Measurements from ENCODE around the gene GPBAR1. TPM values are rescaled to one million over a fixed set of nuclear protein-coding genes. Genes with fewer than 3 reads are reported as not detected.

Gene GPBAR1
- total RNA-seq, 4 donors from 2014 or later, result 3.3 to 7.0 (median 3.9) TPM

DNA sequence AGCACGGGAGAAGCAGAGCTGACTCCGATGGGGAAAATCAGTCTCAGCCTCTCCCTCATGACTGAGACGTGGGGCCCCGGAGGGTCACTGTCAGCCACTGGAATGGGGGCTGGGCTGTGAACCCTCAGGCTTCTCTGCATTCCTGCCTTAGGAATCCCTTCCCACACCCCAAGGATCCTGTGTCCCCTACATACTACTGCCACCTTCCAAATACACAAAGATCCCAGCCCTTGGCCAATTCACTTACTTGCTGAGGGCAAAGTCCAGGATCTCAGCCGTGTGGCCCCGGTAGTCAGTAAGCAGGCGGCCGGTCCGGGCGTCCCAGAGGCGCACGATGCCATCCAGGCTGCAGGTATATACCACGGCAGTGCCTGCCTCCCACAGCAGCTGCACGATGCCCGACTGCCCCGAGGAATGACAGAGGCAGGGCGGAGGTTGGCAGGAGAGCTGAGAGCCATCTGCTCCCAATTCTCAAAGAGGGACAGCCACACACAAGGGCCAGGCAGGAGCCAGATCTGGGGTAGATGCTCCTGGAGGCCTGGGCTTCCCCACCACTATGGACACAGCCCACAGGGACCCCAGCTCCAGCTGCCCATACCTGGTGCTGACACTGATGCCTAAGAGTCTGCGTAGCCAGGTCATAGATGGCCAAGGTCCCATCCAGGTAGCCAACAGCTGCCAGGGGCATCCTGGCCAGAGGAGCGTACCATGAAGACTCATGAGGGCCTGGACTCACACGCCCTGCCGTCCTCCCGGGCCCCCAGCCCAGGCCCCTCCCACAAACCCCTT, 4.2 kb downstream of the GPBAR1 start:
- DNase-seq, result peak in 2 of 3 donors; percentile 82 to 83
- peak in 1 of 2 donors; percentile 28 for TF ChIP-seq POLR2A (IDR thresholded peaks at IDR 0.05)
- TF ChIP-seq, protein P1, sequence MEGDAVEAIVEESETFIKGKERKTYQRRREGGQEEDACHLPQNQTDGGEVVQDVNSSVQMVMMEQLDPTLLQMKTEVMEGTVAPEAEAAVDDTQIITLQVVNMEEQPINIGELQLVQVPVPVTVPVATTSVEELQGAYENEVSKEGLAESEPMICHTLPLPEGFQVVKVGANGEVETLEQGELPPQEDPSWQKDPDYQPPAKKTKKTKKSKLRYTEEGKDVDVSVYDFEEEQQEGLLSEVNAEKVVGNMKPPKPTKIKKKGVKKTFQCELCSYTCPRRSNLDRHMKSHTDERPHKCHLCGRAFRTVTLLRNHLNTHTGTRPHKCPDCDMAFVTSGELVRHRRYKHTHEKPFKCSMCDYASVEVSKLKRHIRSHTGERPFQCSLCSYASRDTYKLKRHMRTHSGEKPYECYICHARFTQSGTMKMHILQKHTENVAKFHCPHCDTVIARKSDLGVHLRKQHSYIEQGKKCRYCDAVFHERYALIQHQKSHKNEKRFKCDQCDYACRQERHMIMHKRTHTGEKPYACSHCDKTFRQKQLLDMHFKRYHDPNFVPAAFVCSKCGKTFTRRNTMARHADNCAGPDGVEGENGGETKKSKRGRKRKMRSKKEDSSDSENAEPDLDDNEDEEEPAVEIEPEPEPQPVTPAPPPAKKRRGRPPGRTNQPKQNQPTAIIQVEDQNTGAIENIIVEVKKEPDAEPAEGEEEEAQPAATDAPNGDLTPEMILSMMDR (IDR thresholded peaks at IDR 0.05), result no peak
- peaks cover 4 to 69% (median 8%) of the 10 kb centered on the region in 4 donors for H3K4me1 ChIP-seq
- H3K36me3 ChIP-seq, result peaks cover 0 to 42% (median 0%) of the 10 kb centered on the region in 3 donors
- H3K27me3 ChIP-seq, result no peaks in the 10 kb centered on the region
- H3K4me3 ChIP-seq, result peak overlapping the region in 1 of 4 donors; percentile 11
- H3K9me3 ChIP-seq, result no peaks in the 10 kb centered on the region
- H3K27ac ChIP-seq, result peak overlapping the region in 3 of 4 donors; percentile 79 to 87 (median 85)

DNA sequence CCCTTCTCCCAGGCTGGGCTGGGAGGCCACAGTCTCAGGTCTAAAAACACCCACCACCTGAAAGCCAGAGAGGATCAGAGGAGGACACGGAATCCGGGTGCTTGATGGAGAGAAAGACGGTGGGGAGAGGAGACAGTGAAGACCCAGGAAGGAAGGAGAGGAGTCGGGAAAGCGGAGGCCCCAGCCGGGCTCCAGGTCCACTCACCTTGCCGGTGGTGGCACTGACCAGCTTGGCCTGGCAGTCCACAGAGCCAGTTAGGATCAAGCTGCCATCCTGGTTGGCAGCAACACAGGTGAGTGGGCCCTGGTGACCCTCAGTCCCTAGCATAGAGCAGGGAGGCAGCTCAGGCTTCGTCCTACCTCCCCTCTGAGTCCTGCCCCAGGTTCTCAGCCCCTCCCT, 4.8 kb downstream of the GPBAR1 start:
- Histone ChIP-seq H3K9me3 (no peaks in the 10 kb centered on the region), H3K36me3 (peaks cover 0 to 42% (median 0%) of the 10 kb centered on the region in 3 donors), H3K27ac (peak overlapping the region in 1 of 4 donors; percentile 87), H3K4me1 (peaks cover 4 to 63% (median 8%) of the 10 kb centered on the region in 4 donors), H3K4me3 (no peak overlapping the region), H3K27me3 (no peaks in the 10 kb centered on the region)
- DNase-seq, result no peak
- TF ChIP-seq, protein P1 (IDR thresholded peaks at IDR 0.05), result no peak
- TF ChIP-seq POLR2A (IDR thresholded peaks at IDR 0.05), result no peak

DNA sequence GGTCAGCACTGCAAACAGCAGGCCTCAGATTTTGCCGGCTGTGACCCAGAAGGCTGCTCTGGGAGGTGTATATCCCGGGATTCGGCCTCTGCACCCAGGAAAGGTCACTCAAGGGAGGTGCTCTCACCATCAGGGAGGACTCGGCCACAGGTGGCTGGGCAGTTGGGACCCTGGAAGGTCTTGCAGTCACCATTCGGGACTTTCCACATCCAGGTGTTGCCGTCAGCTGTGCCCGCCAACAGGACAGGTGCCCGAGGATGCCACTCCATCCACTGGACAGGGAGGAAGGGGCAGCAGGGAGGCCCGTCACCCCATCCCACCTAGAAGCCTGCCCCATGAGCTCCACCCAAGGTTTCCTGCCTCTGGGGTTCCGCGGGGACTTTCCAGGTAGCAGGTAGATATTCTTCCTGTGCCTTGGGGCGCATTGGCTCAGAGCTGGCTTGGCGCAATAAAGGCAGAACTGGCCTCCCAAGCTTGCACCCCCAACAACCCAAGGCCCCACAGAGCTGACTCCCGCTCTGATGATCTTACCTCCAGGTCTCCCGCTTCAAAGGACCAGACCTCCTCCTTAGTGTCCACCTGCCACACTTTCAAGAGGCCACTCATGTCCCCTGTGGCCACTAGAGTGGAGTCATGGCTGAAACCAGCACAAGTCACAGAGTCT, 5.6 kb downstream of the GPBAR1 start:
- Histone ChIP-seq H3K4me1 (peaks cover 4 to 63% (median 13%) of the 10 kb centered on the region in 4 donors), H3K36me3 (peaks cover 0 to 42% (median 0%) of the 10 kb centered on the region in 3 donors), H3K27ac (peak overlapping the region in 1 of 4 donors; percentile 87), H3K9me3 (no peaks in the 10 kb centered on the region), H3K4me3 (no peak overlapping the region), H3K27me3 (no peaks in the 10 kb centered on the region)
- TF ChIP-seq, protein P1 (IDR thresholded peaks at IDR 0.05), result no peak
- TF ChIP-seq POLR2A (IDR thresholded peaks at IDR 0.05), result no peak
- peak in 1 of 3 donors; percentile 43 for DNase-seq

DNA sequence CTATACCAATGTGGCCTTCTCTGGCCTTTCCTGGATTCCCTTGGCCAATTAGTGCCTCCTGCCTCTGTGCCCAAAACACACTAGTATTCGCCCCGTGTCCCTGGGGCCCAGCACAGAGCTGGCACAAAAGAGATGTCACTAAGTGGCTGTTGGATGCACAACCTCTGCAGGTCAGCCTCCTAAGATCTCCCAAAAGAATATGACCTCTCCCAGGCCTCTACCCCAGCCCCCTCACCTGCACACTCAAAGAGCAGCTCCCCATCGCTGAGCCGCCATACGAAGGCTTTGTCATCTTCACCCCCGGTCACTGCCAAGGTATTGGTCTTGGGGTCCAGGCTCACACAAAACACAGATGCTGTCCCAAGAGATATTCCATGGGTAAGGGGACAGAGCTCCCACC, 6.4 kb downstream of the GPBAR1 start:
- H3K27me3 ChIP-seq, result no peaks in the 10 kb centered on the region
- H3K9me3 ChIP-seq, result no peaks in the 10 kb centered on the region
- H3K36me3 ChIP-seq, result peaks cover 0 to 42% (median 0%) of the 10 kb centered on the region in 3 donors
- DNase-seq, result peak in 1 of 3 donors; percentile 21
- no peak for TF ChIP-seq POLR2A (IDR thresholded peaks at IDR 0.05)
- TF ChIP-seq, protein P1 (IDR thresholded peaks at IDR 0.05), result no peak
- no peak overlapping the region for H3K4me3 ChIP-seq
- no peak overlapping the region for H3K27ac ChIP-seq
- H3K4me1 ChIP-seq, result peaks cover 4 to 64% (median 18%) of the 10 kb centered on the region in 4 donors

DNA sequence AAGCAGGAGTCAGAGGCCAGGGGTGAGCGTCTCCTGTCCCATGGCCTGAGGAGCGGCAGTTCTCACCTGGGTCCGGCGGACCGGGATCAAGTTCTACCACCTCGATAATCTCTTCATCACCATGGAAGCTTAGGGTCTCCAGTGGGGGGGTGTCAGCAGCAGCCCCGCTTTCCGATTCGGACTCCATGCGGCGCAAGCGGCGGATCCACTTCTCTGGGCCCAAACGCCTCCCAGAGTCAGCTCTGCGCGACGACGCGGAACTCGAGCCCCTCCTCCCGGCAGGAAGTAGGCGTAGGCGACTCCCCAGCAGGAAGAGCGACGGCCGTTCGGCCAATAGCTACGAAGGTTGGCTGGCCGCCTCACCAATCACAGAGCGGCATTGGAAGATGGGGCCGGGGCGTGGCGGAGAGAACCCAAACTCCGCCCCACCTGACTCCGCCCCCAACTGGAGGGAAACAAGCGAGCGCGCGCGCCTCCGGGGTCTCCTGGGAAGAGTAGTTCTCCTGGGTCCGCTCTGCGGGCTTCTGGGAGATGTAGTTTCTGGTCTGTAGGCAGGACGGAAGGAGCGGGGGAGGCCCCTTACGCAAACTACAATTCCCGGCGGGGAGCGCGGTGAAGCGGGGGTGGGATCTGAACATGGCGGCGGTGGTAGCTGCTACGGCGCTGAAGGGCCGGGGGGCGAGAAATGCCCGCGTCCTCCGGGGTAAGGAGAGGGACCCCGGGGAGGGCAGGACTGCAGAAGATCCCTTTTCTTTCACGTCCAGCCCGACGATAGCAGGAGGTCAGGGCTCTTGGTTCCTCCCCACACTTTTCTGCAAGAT, 9.3 kb downstream of the GPBAR1 start, which contains the start of the genes AAMP and PNKD:
Gene AAMP (minus strand): TSS at position 238 of the 821 bp plus-strand sequence. CDS start 51 bp downstream, at position 187.
Gene PNKD (plus strand): TSS at position 620 of the 821 bp plus-strand sequence. CDS start 17 bp downstream, at position 637.
- H3K27ac ChIP-seq, result peak within 1 kb of the TSS; percentile 81 to 90 (median 84)
- peak; percentile 100 for DNase-seq
- peaks cover 2 to 62% (median 24%) of the 10 kb centered on the region in 4 donors for H3K4me1 ChIP-seq
- H3K27me3 ChIP-seq, result no peaks in the 10 kb centered on the region
- H3K9me3 ChIP-seq, result no peaks in the 10 kb centered on the region
- peak within 1 kb of the TSS; percentile 80 to 96 (median 83) for H3K4me3 ChIP-seq
- peak; percentile 54 to 77 for TF ChIP-seq POLR2A (IDR thresholded peaks at IDR 0.05)
- TF ChIP-seq, protein P1 (IDR thresholded peaks at IDR 0.05), result peak in 4 of 6 experiments; percentile 5 to 27 (median 14)
- H3K36me3 ChIP-seq, result peaks cover 0 to 46% (median 3%) of the 10 kb centered on the region in 3 donors
